Prostate gland (tissue), 2 donors: ENCODE data around the gene STIM1. TPM values are rescaled to one million over a fixed set of nuclear protein-coding genes. Genes with fewer than 3 reads are reported as not detected.

Experiments used
- DNase-seq: peaks from one replicate; pipeline ENCODE4 v3.0.0-alpha.2; 2019; ENCODE audit warnings: low spot score
- H3K27ac ChIP-seq, 2 donors: fragments of 200-600 bp; sonication (generic); 2 replicates each; pipeline ENCODE4 v1.5.1; 2017 to 2019
- H3K27me3 ChIP-seq: fragments of 200-600 bp; sonication (generic); replicated peaks from 2 replicates; pipeline ENCODE4 v1.5.1; 2019; ENCODE audit not compliant: insufficient read depth
- H3K36me3 ChIP-seq, 2 donors: fragments of 200-600 bp; sonication (generic); 1 replicate in 1 of 2; 2 replicates in 1 of 2; pipeline versions ENCODE4 v1.5.1 to v1.8.1; 2017 to 2019
- H3K4me1 ChIP-seq: fragments of 200-600 bp; sonication (generic); replicated peaks from 2 replicates; pipeline ENCODE4 v1.5.1; 2019
- H3K4me3 ChIP-seq, 2 donors: fragments of 200-600 bp; sonication (generic); 2 replicates each; pipeline ENCODE4 v1.5.1; 2017 to 2019
- H3K9me3 ChIP-seq: fragments of 200-600 bp; sonication (generic); 2 replicates; pipeline ENCODE4 v1.5.1; 2017
- CTCF ChIP-seq, 4 experiments: fragments of 200-600 bp in 2 of 4; fragments of 450-650 bp in 2 of 4; sonication (generic) in 2 of 4; IDR thresholded peaks; 1 replicate in 3 of 4; 2 replicates in 1 of 4; pipeline ENCODE4 v1.5.1; 2016 to 2019; ENCODE audit warnings: antibody characterized with exemption in 4 of 4, mild to moderate bottlenecking in 2 of 4, moderate library complexity in 2 of 4
- POLR2A ChIP-seq: fragments of 450-650 bp; IDR thresholded peaks from one replicate; pipeline ENCODE4 v1.6.1; 2016; ENCODE audit warnings: antibody characterized with exemption, mild to moderate bottlenecking
- POLR2AphosphoS5 ChIP-seq: sonication (generic); formaldehyde crosslinking; IDR thresholded peaks from one replicate; pipeline ENCODE4 v1.6.1; 2017; ENCODE audit warnings: antibody characterized with exemption
- WGBS: methylation state at CpG from one replicate; pipeline ENCODE4 v1.1.5; 2018; 5-methylcytosine and 5-hydroxymethylcytosine counted together
- intact Hi-C: fragments of 100-400 bp; cut with DNase I; formaldehyde crosslinking; loops from one replicate; pipeline ENCODE4 v1.14.2; 2022
- total RNA-seq, 2 donors: library from RNA; depleted of rRNA; stranded (reverse); fragments of >200 nt; gene quantifications; one replicate each; pipeline ENCODE4 v1.1.0, GENCODE V29; 2016

The STIM1 gene
- total RNA-seq, 2 donors from 2014 or later = 34.1 to 65.0 TPM

- Histone ChIP-seq H3K4me1 (no peaks in the 10 kb centered on the region), H3K36me3 (no peaks in the 10 kb centered on the region), H3K4me3 (no peak overlapping the region), H3K9me3 (no peaks in the 10 kb centered on the region), H3K27me3 (no peaks in the 10 kb centered on the region), H3K27ac (no peak overlapping the region)
- intact Hi-C loops = no loop called here
- TF ChIP-seq CTCF (IDR thresholded peaks at IDR 0.05) = no peak
- no peak for TF ChIP-seq POLR2AphosphoS5
- TF ChIP-seq POLR2A = no peak
- 100% methylated on average over 1 of the region's 1 CpG for WGBS
- no peak for DNase-seq
Measured at GRCh38 chr11:3845246-3845645, 10.2 kb upstream of the STIM1 start.

- Histone ChIP-seq H3K27me3 (no peaks in the 10 kb centered on the region), H3K4me1 (no peaks in the 10 kb centered on the region), H3K27ac (no peak overlapping the region), H3K4me3 (no peak overlapping the region), H3K36me3 (no peaks in the 10 kb centered on the region), H3K9me3 (no peaks in the 10 kb centered on the region)
- no peak for TF ChIP-seq POLR2AphosphoS5
- WGBS = 57% methylated on average over 3 of the region's 3 CpGs
- intact Hi-C loops = no loop called here
- DNase-seq = no peak
Measured at GRCh38 chr11:3845670-3846069, 9.8 kb upstream of the STIM1 start.

GRCh38 chr11:3849297-3849874, 6.1 kb upstream of the STIM1 start:
- 65% methylated on average over 10 of the region's 10 CpGs for WGBS
- no peaks in the 10 kb centered on the region for H3K9me3 ChIP-seq
- no peaks in the 10 kb centered on the region for H3K27me3 ChIP-seq
- no peak overlapping the region for H3K4me3 ChIP-seq
- intact Hi-C loops = no loop called here
- H3K36me3 ChIP-seq = no peaks in the 10 kb centered on the region
- no peak overlapping the region for H3K27ac ChIP-seq
- peaks cover 1% of the 10 kb centered on the region for H3K4me1 ChIP-seq
- DNase-seq = peak; percentile 31
- peak; percentile 22 for TF ChIP-seq POLR2AphosphoS5
- TF ChIP-seq CTCF (IDR thresholded peaks at IDR 0.05) = peak; percentile 16 to 74 (median 68)
- TF ChIP-seq POLR2A = no peak

GRCh38 chr11:3853545-3853842, 2.0 kb upstream of the STIM1 start:
- no peak overlapping the region for H3K27ac ChIP-seq
- 100% methylated on average over 1 of the region's 1 CpG for WGBS
- H3K27me3 ChIP-seq = no peaks in the 10 kb centered on the region
- H3K9me3 ChIP-seq = no peaks in the 10 kb centered on the region
- intact Hi-C loops = no loop called here
- H3K4me1 ChIP-seq = peaks cover 4% of the 10 kb centered on the region
- no peak overlapping the region for H3K4me3 ChIP-seq
- no peaks in the 10 kb centered on the region for H3K36me3 ChIP-seq
- no peak for TF ChIP-seq CTCF (IDR thresholded peaks at IDR 0.05)
- no peak for TF ChIP-seq POLR2A
- no peak for TF ChIP-seq POLR2AphosphoS5
- no peak for DNase-seq

- peaks cover 4% of the 10 kb centered on the region for H3K4me1 ChIP-seq
- 73% methylated on average over 11 of the region's 11 CpGs for WGBS
- H3K9me3 ChIP-seq = no peaks in the 10 kb centered on the region
- H3K27ac ChIP-seq = peak overlapping the region; percentile 97 to 98
- no peak overlapping the region for H3K4me3 ChIP-seq
- intact Hi-C loops = loop anchor here (2.0 kb wide), 1 partner anchor 219 kb away; no protein-coding TSS in a partner anchor
- H3K27me3 ChIP-seq = no peaks in the 10 kb centered on the region
- peak; percentile 41 for DNase-seq
- TF ChIP-seq POLR2A (no peak), POLR2AphosphoS5 (no peak), CTCF (IDR thresholded peaks at IDR 0.05) (no peak)
- no peaks in the 10 kb centered on the region for H3K36me3 ChIP-seq
Measured at GRCh38 chr11:3853899-3854659, 1.4 kb upstream of the STIM1 start.
